GM12873 (cell line): ENCODE measurements around the gene DMRTA2.

Experiments
- TF ChIP-seq, protein P1 (sequence below): IDR thresholded peaks from 2 replicates; pipeline ENCODE4 v1.5.1; 2012; ENCODE audit warnings: low read depth, mild to moderate bottlenecking, moderate library complexity, low read length, control low read depth; ENCODE audit not compliant: insufficient read depth; ENCODE audit errors: missing control alignments

The DMRTA2 gene

DNA sequence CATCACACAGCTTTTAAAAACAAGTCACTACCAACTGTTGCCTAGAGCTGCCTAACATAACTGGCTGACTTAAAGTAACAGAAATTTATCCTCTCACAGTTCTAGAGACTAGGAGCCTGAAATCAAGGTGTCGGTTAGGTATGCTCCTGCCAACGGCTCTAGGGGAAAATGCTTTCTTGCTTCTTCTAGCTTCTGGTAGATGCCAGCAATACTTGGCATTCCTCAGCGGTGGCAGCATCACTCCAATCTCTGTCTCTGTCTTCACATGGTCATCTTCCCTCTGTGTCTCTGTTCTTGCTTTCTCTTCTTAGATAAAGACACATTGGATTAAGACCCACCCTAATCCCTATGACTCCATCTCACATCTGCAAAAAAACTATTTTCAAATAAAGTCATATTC, 51.5 kb downstream of the DMRTA2 start:
- TF ChIP-seq, protein P1, sequence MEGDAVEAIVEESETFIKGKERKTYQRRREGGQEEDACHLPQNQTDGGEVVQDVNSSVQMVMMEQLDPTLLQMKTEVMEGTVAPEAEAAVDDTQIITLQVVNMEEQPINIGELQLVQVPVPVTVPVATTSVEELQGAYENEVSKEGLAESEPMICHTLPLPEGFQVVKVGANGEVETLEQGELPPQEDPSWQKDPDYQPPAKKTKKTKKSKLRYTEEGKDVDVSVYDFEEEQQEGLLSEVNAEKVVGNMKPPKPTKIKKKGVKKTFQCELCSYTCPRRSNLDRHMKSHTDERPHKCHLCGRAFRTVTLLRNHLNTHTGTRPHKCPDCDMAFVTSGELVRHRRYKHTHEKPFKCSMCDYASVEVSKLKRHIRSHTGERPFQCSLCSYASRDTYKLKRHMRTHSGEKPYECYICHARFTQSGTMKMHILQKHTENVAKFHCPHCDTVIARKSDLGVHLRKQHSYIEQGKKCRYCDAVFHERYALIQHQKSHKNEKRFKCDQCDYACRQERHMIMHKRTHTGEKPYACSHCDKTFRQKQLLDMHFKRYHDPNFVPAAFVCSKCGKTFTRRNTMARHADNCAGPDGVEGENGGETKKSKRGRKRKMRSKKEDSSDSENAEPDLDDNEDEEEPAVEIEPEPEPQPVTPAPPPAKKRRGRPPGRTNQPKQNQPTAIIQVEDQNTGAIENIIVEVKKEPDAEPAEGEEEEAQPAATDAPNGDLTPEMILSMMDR, result no peak

DNA sequence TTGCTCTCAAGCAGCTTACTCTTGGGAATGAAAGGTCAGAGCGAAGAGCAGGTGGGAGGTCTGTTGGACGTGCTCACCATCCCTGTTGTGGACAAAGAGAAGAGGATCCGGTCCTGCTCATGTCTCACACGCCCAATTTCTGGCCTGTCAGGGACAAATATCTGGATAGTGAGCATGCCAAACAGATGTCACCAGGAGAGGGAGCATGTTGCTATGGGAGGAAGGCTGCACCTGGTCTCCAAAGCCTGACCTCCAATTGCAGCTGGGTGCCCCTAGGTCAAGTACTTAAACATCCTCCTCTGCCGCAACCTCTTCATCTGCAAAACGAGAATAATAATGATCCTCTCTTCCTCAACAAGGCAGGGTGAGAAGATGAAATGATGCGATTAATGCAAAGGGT, 53.4 kb downstream of the DMRTA2 start:
- TF ChIP-seq, protein P1, result peak; percentile 39

DNA sequence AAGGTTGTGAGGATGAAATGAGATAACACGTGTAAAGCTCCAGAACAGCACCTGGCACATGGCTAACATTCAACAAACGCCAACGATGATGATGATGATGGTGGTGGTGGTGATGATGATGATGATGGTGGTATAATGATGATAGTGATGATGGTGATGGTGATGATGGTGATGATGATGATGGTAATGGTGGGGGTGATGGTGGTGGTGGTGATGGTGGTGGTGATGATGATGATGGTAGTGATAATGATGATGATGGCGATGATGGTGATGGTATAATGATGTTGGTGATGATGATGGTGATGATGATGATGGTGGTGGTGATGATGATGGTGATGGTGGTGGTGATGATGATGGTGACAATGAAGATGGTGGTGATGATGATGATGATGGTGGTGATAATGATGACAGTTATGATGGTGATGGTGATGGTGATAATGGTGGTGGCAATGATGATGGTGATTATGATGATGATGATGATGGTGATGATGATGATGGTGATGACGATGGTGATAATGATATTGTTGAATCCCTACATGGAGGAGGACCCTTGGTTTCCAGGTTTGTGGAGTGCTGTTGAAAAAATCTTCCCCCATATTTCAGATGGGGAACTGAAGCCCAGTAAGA, 54.1 kb downstream of the DMRTA2 start:
- TF ChIP-seq, protein P1, result no peak

DNA sequence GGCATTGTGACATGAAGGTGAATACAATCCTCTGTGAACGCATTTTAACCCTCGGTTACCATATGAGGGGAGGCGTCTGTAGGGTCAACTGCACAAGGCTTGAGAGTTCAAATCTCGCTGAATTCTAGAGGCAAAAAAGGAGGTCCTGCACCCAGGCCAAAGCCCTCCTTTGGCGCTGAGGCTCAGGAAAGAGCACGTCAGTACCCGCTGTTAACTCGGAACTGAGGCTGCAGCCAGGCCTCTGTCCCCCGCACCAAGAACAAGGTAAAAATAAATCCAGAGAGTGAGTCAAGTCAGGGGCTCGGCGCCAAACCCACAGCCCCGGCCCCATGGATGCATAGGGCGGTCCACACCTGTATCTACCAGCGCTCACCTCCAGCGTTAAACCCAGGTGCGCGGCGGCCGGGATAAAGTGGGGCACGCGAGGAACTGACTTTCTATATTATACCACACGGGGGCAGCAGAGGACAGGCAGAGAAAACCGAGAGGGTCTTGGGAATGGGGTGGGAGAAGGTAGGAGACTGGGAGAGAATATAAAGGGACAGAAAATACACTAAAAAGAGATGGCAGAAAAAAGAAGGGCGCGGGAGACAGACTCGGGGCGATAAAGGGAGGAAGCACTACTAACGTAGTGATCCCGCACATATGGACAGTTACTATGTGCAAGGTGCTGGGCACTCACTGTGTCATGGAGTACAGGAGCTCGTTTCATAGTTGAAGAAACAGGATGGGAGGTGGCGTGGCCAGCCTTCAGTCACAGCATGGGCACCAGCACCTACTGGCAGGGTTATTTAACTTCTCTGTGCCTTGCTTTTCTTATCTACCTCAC, 54.9 kb downstream of the DMRTA2 start:
- TF ChIP-seq, protein P1, result peak; percentile 65
